ENCODE data around the gene CCDC32. TPM values are rescaled to one million over a fixed set of nuclear protein-coding genes. Genes with fewer than 3 reads are reported as not detected.
A peak's percentile ranks its signal among the peaks of the same experiment; 100 is the strongest.

The CCDC32 gene
- total RNA-seq, 3 donors from 2014 or later, result 35.0 to 42.3 (median 36.4) TPM

DNA sequence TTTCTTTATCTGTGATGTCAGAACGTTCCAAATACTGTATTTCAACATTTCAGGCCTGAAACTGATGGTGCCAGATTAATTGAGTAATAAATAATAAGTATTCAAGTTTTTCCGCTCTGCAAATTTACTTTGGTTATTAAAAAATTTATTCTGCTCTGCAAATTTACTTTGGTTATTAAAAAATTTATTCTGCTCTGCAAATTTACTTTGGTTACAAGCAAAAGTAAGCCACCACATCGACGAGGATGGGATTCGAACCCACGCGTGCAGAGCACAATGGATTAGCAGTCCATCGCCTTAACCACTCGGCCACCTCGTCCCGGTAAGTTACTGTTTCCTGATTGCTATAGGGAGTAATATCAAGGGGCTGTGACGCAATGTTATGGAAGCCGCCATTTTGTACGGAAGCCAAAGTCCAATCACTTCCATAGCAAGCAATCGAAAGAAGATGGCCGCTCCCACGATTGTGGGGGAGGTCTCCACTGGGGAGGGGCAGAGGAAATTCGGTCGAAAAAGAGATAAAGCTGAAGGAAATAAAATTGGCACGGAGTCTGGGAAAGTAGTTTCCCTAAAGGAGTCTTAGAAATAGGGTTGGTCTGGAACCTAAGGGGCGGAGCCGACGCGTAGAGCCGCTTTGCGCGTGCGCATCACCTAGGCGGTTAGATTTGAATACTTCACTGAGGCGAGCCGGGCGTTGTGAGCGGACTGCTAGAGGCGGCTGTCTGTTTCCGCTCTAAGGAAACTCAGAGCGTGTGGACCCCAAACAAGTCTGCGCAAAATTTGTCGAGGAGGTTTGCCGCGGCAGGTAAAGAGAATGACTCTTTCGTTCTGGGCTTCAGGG is 29.0 kb upstream of the CCDC32 start, which contains the start of gene KNL1:
KNL1 (plus strand) TSS at position 662 of the 841 bp plus-strand sequence. CDS start 8,683 bp downstream, outside the sequence.
- Histone ChIP-seq H3K9me3 (no peaks in the 10 kb centered on the region), H3K27ac (peak within 1 kb of the TSS; percentile 87 to 93), H3K4me3 (peak within 1 kb of the TSS; percentile 51 to 70 (median 67)), H3K36me3 (no peaks in the 10 kb centered on the region), H3K4me1 (peaks cover 0 to 6% of the 10 kb centered on the region in 2 donors), H3K27me3 (no peaks in the 10 kb centered on the region)
- TF ChIP-seq, protein P1, sequence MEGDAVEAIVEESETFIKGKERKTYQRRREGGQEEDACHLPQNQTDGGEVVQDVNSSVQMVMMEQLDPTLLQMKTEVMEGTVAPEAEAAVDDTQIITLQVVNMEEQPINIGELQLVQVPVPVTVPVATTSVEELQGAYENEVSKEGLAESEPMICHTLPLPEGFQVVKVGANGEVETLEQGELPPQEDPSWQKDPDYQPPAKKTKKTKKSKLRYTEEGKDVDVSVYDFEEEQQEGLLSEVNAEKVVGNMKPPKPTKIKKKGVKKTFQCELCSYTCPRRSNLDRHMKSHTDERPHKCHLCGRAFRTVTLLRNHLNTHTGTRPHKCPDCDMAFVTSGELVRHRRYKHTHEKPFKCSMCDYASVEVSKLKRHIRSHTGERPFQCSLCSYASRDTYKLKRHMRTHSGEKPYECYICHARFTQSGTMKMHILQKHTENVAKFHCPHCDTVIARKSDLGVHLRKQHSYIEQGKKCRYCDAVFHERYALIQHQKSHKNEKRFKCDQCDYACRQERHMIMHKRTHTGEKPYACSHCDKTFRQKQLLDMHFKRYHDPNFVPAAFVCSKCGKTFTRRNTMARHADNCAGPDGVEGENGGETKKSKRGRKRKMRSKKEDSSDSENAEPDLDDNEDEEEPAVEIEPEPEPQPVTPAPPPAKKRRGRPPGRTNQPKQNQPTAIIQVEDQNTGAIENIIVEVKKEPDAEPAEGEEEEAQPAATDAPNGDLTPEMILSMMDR (IDR thresholded peaks at IDR 0.05), result no peak
- peak; percentile 91 to 98 (median 94) for TF ChIP-seq POLR2AphosphoS5 (IDR thresholded peaks at IDR 0.05)
- no peak for TF ChIP-seq POLR2A (IDR thresholded peaks at IDR 0.05)
- intact Hi-C loops (cut with DNase I; ENCODE audit: low total_unique reads), result no loop called here
- DNase-seq (ENCODE audit: low spot score in 2 of 2), result peak; percentile 90 to 95

DNA sequence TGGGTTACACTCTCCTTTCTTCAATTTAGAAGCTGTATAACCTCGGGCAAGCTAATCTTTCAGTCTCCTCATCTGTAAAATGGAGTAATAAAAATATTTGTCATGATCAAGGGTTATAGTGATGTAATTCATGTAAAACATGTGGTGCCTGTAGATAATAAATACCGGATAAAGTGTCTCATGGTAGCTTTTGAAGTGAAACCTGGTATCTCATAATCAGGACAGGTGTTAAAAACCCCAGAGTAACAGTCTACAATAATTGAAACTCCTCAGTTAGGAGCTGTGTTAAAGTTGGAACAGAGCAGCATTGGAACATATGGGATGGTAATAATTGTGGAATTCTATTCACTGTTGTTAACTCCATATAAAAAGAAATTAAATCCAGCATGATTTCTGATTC is 28.3 kb upstream of the CCDC32 start:
- H3K27me3 ChIP-seq, result no peaks in the 10 kb centered on the region
- intact Hi-C loops (cut with DNase I; ENCODE audit: low total_unique reads), result no loop called here

DNA sequence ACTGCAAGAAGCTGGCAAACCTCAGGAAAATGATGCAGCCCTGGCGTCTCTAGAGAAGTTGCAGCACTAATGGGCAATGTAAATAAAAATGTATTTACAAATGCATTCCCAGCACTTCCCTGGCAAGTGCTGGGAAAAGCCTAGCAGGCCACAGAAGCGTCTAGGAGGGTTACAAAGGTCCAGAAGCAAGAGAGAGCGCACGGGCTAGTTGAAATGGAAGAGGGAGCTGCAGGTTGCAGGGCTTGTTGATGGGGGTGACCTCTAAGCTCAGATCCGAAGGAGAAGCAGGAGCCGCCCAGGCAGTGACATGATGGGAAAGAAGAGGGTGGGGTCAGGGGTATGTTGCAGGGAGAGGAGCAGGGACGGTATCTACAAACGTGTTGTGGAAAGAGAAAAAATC is 26.5 kb upstream of the CCDC32 start:
- Histone ChIP-seq H3K4me1 (peaks cover 0 to 6% of the 10 kb centered on the region in 2 donors), H3K27me3 (no peaks in the 10 kb centered on the region), H3K4me3 (no peak overlapping the region), H3K27ac (no peak overlapping the region), H3K36me3 (no peaks in the 10 kb centered on the region), H3K9me3 (no peaks in the 10 kb centered on the region)
- TF ChIP-seq, protein P1 (IDR thresholded peaks at IDR 0.05), result no peak
- TF ChIP-seq POLR2AphosphoS5 (IDR thresholded peaks at IDR 0.05) (no peak), POLR2A (IDR thresholded peaks at IDR 0.05) (no peak)
- intact Hi-C loops (cut with DNase I; ENCODE audit: low total_unique reads), result no loop called here
- DNase-seq (ENCODE audit: low spot score in 2 of 2), result no peak

More for the DNA sequence above, 28.3 kb upstream of the CCDC32 start:
- Histone ChIP-seq H3K9me3 (no peaks in the 10 kb centered on the region), H3K4me3 (peak overlapping the region in 1 of 3 donors; percentile 67), H3K27ac (peak overlapping the region in 1 of 2 donors; percentile 87), H3K4me1 (peaks cover 0 to 6% of the 10 kb centered on the region in 2 donors), H3K36me3 (no peaks in the 10 kb centered on the region)
- no peak for DNase-seq (ENCODE audit: low spot score in 2 of 2)
- TF ChIP-seq, protein P1 (IDR thresholded peaks at IDR 0.05), result no peak
- TF ChIP-seq POLR2A (IDR thresholded peaks at IDR 0.05) (no peak), POLR2AphosphoS5 (IDR thresholded peaks at IDR 0.05) (no peak)

DNA sequence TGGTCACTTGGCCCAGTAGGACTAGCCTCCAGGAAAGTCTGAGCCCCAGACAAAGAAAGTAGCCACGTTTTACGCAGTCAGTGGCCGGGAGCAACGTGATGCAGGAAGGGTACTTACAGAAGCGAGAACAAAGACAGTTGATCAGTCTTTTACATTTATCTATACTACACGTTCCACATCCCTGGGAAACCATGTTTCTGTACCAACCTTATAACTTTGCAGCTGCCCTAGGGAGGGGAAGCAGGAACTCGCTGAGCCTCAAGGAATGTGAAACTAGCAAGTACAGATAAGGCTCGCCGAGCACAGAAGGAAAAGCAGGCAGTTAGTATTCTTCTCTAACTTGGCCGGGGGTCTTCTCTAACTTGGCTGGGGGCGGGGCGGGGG is 25.8 kb upstream of the CCDC32 start:
- Histone ChIP-seq H3K9me3 (no peaks in the 10 kb centered on the region), H3K4me1 (peaks cover 0 to 6% of the 10 kb centered on the region in 2 donors), H3K4me3 (peak overlapping the region in 1 of 3 donors; percentile 36), H3K27ac (no peak overlapping the region), H3K36me3 (no peaks in the 10 kb centered on the region), H3K27me3 (no peaks in the 10 kb centered on the region)
- TF ChIP-seq POLR2AphosphoS5 (IDR thresholded peaks at IDR 0.05) (no peak), POLR2A (IDR thresholded peaks at IDR 0.05) (no peak)
- TF ChIP-seq, protein P1 (IDR thresholded peaks at IDR 0.05), result no peak
- intact Hi-C loops (cut with DNase I; ENCODE audit: low total_unique reads), result no loop called here
- DNase-seq (ENCODE audit: low spot score in 2 of 2), result no peak

DNA sequence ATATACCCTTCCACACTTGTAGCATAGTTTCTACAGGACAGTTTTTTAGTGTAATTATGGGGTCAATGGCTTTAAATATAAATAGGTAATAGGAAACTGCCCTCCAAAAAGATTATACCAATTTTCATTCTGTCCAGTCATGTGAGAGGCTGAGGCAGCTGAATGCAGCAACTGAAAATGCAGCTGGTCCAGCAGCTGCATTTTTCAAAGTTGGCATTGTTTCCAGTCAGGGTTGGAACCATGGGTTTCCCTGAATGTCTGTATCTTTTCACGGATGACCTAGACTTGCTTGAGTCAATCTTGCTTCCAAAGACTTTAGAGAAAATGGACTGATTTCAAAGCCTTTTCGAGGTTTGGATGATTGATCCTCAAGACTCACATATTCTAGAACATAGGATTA is 19.3 kb upstream of the CCDC32 start:
- no peak for TF ChIP-seq POLR2AphosphoS5 (IDR thresholded peaks at IDR 0.05)
- TF ChIP-seq, protein P1 (IDR thresholded peaks at IDR 0.05), result no peak
- no peak for TF ChIP-seq POLR2A (IDR thresholded peaks at IDR 0.05)
- no peaks in the 10 kb centered on the region for H3K9me3 ChIP-seq
- no peak overlapping the region for H3K4me3 ChIP-seq
- intact Hi-C loops (cut with DNase I; ENCODE audit: low total_unique reads), result no loop called here
- H3K27ac ChIP-seq, result no peak overlapping the region
- DNase-seq (ENCODE audit: low spot score in 2 of 2), result no peak
- H3K4me1 ChIP-seq, result no peaks in the 10 kb centered on the region
- H3K36me3 ChIP-seq, result no peaks in the 10 kb centered on the region
- no peaks in the 10 kb centered on the region for H3K27me3 ChIP-seq

Data from breast epithelium (tissue), 4 donors.